Gastroesophageal sphincter (tissue), 4 donors: ENCODE results near the gene DOK7. TPM values are rescaled to one million over a fixed set of nuclear protein-coding genes. Genes with fewer than 3 reads are reported as not detected.

Experiments used
- ATAC-seq: fragments of 150-250 bp; one replicate; pipeline ENCODE4 v1.9.1; 2016; ENCODE audit warnings: mild to moderate bottlenecking, moderate library complexity
- H3K27ac ChIP-seq, 4 donors: fragments of 200-600 bp; sonication (generic) in 3 of 4; 1 replicate in 3 of 4; 2 replicates in 1 of 4; pipeline ENCODE4 v1.5.1; 2016 to 2019
- H3K27me3 ChIP-seq: fragments of 200-600 bp; sonication (generic); one replicate; pipeline ENCODE4 v1.5.1; 2019
- H3K36me3 ChIP-seq, 2 donors: fragments of 200-600 bp; sonication (generic); one replicate each; pipeline ENCODE4 v1.5.1; 2019; ENCODE audit warnings: control low read depth in 1 of 2
- H3K4me1 ChIP-seq, 3 donors: fragments of 200-600 bp; sonication (generic); 1 replicate in 2 of 3; 2 replicates in 1 of 3; pipeline ENCODE4 v1.5.1; 2016 to 2019; ENCODE audit warnings: control low read depth in 2 of 3
- H3K4me3 ChIP-seq, 2 donors: fragments of 200-600 bp; sonication (generic); one replicate each; pipeline ENCODE4 v1.5.1; 2019; ENCODE audit warnings: mild to moderate bottlenecking in 1 of 2, moderate library complexity in 1 of 2
- H3K9me3 ChIP-seq, 3 donors: fragments of 200-600 bp; sonication (generic); one replicate each; pipeline ENCODE4 v1.5.1; 2017 to 2019; ENCODE audit warnings: control low read depth in 2 of 3
- EP300 ChIP-seq: sonication (generic); formaldehyde crosslinking; IDR thresholded peaks from one replicate; pipeline ENCODE4 v1.6.1; 2017; ENCODE audit warnings: antibody characterized with exemption, mild to moderate bottlenecking
- POLR2A ChIP-seq, 2 donors: fragments of 450-650 bp; IDR thresholded peaks; one replicate each; pipeline ENCODE4 v1.6.1; 2017; ENCODE audit warnings: antibody characterized with exemption in 2 of 2, mild to moderate bottlenecking in 2 of 2, moderate library complexity in 1 of 2
- POLR2AphosphoS5 ChIP-seq: sonication (generic); formaldehyde crosslinking; IDR thresholded peaks from one replicate; pipeline ENCODE4 v1.6.1; 2017; ENCODE audit warnings: antibody characterized with exemption
- WGBS, 2 donors: methylation state at CpG; one replicate each; pipeline ENCODE4 v1.1.5; 2018; ENCODE audit warnings: low coverage in 1 of 2; 5-methylcytosine and 5-hydroxymethylcytosine counted together
- total RNA-seq, 4 donors: library from RNA; depleted of rRNA; stranded (reverse); fragments of >200 nt; gene quantifications; one replicate each; pipeline ENCODE4 v1.1.0, GENCODE V29; 2016
- TF ChIP-seq, protein P1 (sequence below), 4 experiments: fragments of 200-600 bp in 2 of 4; fragments of 450-650 bp in 2 of 4; sonication (generic) in 1 of 4; IDR thresholded peaks; one replicate each; pipeline ENCODE4 v1.5.1; 2017 to 2019; ENCODE audit warnings: antibody characterized with exemption in 4 of 4, mild to moderate bottlenecking in 2 of 4, moderate library complexity in 2 of 4

The DOK7 gene
- total RNA-seq, 4 donors from 2014 or later = 0.32 to 5.3 (median 2.8) TPM

DNA sequence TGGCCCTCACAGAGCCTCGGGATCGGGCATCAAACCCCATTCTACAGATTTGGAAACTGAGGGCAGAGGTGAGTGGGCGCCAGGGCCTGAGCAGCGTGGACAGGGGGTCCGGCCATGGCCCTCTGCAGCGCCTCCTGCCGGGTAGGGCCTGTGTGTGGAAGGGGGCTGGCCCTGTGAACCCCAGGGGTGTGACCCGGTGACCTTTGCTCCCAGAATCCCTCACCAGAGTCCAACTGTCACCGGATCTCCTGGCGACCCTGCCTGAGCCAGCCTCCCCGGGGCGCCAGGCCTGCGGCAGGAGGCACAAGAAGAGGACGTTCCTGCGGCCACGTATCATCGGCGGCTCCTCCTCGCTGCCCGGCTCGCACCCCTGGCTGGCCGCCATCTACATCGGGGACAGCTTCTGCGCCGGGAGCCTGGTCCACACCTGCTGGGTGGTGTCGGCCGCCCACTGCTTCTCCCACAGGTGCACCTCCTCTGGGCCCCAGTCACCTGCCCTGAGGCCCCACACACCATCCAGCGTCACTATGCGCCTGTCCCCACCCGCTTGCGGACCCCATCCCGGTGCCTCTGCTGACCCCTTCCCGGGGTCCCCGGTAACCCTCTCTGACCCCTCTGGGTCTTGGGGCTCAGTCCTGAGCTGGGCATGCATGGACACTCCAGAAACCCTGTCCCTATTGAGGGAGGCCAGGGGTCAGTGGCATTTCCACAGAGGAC lies 17.1 kb upstream of the DOK7 start:
- no peak overlapping the region for H3K4me3 ChIP-seq
- 88 to 90% methylated on average over 5 to 6 of the region's 34 CpGs for WGBS, 2 donors

DNA sequence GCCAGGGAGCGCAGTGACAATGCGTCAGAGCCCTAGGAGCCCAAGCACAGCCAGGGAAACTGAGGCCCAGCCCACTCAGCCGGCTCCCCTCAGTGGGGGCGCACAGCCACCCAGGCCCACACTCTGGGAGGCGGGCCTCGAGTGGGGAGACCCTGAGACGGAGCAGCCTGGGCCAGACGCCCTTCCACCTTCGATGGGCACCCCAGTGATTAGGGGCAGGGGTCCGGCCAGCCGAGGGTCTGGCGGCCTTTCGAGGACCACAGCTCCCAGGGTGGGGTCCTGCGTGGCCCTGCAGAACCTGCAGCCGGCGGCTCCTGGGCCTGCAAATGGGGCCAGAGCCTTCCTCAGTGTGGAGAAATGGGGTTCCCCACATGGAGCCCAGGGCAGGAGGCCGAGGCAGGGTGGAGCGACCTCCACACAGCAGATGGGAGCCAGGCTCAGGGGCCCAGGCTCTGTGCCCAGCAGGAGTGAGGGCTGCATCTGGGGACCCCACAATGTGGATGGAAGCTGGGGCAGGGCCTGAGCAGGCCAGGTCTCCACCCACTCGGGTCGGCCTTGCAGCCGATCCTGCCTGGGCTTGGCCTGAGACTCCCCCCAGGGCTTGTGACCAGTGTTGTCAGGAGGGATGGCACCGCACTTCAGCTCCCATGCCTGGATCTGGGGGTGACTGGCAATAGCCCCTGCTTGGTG lies 16.3 kb upstream of the DOK7 start:
- Histone ChIP-seq H3K9me3 (no peaks in the 10 kb centered on the region), H3K27ac (no peak overlapping the region), H3K4me1 (peaks cover 0 to 17% (median under 1%) of the 10 kb centered on the region in 3 donors), H3K36me3 (no peaks in the 10 kb centered on the region), H3K4me3 (no peak overlapping the region), H3K27me3 (no peaks in the 10 kb centered on the region)
- TF ChIP-seq POLR2A (IDR thresholded peaks at IDR 0.05) (no peak), EP300 (no peak), POLR2AphosphoS5 (no peak)
- TF ChIP-seq, protein P1, sequence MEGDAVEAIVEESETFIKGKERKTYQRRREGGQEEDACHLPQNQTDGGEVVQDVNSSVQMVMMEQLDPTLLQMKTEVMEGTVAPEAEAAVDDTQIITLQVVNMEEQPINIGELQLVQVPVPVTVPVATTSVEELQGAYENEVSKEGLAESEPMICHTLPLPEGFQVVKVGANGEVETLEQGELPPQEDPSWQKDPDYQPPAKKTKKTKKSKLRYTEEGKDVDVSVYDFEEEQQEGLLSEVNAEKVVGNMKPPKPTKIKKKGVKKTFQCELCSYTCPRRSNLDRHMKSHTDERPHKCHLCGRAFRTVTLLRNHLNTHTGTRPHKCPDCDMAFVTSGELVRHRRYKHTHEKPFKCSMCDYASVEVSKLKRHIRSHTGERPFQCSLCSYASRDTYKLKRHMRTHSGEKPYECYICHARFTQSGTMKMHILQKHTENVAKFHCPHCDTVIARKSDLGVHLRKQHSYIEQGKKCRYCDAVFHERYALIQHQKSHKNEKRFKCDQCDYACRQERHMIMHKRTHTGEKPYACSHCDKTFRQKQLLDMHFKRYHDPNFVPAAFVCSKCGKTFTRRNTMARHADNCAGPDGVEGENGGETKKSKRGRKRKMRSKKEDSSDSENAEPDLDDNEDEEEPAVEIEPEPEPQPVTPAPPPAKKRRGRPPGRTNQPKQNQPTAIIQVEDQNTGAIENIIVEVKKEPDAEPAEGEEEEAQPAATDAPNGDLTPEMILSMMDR (IDR thresholded peaks at IDR 0.05) = no peak
- WGBS, 2 donors = 90% methylated on average over 2 of the region's 22 CpGs; no CpG with 5 or more reads in 1 of the 2 donors
- ATAC-seq = no peak

More for the DNA sequence above, 17.1 kb upstream of the DOK7 start:
- no peak for ATAC-seq
- H3K9me3 ChIP-seq = no peaks in the 10 kb centered on the region
- peaks cover 0 to 10% (median 0%) of the 10 kb centered on the region in 3 donors for H3K4me1 ChIP-seq
- H3K27ac ChIP-seq = no peak overlapping the region
- H3K27me3 ChIP-seq = no peaks in the 10 kb centered on the region
- TF ChIP-seq POLR2A (IDR thresholded peaks at IDR 0.05) = no peak
- no peaks in the 10 kb centered on the region for H3K36me3 ChIP-seq

DNA sequence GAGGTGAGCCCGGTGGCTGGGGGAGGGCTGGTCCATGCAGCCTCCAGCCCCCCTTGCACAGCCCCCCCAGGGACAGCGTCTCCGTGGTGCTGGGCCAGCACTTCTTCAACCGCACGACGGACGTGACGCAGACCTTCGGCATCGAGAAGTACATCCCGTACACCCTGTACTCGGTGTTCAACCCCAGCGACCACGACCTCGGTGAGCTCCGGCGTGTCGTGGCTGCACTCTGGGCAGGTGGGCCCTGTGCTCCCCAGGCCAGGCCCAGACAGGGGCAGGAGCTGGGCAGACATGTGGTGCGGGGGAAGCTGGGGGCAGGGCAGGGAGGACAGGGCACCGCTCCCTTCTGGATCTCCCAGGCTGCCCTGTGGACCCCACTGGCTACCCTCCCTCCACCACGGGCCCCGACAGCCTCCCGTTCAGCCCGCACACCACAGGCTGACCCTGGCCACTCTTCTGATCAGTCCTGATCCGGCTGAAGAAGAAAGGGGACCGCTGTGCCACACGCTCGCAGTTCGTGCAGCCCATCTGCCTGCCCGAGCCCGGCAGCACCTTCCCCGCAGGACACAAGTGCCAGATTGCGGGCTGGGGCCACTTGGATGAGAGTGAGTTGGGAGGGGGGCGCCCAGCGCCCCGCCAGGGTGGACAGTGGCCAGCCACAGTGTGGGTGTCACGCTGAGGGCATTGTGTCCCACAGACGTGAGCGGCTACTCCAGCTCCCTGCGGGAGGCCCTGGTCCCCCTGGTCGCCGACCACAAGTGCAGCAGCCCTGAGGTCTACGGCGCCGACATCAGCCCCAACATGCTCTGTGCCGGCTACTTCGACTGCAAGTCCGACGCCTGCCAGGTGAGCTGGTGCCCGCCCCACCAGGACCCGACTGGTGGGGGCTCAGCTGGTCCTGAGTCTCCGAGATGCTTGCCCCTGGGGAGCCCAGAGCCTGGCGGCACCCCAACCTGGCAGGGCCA lies 15.4 kb upstream of the DOK7 start:
- Histone ChIP-seq H3K4me1 (peaks cover 0 to 23% (median 3%) of the 10 kb centered on the region in 3 donors), H3K4me3 (no peak overlapping the region), H3K27me3 (no peaks in the 10 kb centered on the region), H3K36me3 (no peaks in the 10 kb centered on the region), H3K27ac (no peak overlapping the region), H3K9me3 (no peaks in the 10 kb centered on the region)
- WGBS, 2 donors = 100% methylated on average over 1 to 3 of the region's 53 CpGs
- ATAC-seq = no peak
- TF ChIP-seq, protein P1 (IDR thresholded peaks at IDR 0.05) = no peak
- TF ChIP-seq POLR2AphosphoS5 = no peak
- TF ChIP-seq POLR2A (IDR thresholded peaks at IDR 0.05) = no peak
- no peak for TF ChIP-seq EP300

DNA sequence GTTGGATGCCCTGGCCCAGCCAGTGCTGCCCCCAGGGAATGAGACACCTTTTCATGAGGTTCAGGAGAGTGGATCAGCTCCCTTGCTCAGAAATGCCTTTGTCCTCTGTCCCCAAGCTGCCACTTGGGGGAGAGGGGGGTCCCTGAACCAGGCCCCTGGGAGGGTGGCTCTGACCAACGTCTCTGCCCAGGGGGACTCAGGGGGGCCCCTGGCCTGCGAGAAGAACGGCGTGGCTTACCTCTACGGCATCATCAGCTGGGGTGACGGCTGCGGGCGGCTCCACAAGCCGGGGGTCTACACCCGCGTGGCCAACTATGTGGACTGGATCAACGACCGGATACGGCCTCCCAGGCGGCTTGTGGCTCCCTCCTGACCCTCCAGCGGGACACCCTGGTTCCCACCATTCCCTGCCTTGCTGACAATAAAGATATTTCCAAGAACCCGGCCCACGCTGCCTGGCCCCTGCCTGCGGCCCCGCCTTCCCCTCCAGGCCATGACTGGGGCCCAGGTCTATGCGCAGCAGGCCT lies 14.0 kb upstream of the DOK7 start:
- ATAC-seq = no peak

More for the DNA sequence above, 14.0 kb upstream of the DOK7 start:
- H3K27ac ChIP-seq = no peak overlapping the region
- TF ChIP-seq, protein P1 (IDR thresholded peaks at IDR 0.05) = no peak
- TF ChIP-seq EP300 = no peak
- TF ChIP-seq POLR2A (IDR thresholded peaks at IDR 0.05) = no peak
- no peak for TF ChIP-seq POLR2AphosphoS5
- no CpG with 5 or more reads among the region's 21 CpGs for WGBS, 2 donors
- no peaks in the 10 kb centered on the region for H3K36me3 ChIP-seq
- no peaks in the 10 kb centered on the region for H3K9me3 ChIP-seq
- H3K4me1 ChIP-seq = peaks cover 0 to 13% (median 3%) of the 10 kb centered on the region in 3 donors
- no peak overlapping the region for H3K4me3 ChIP-seq
- no peaks in the 10 kb centered on the region for H3K27me3 ChIP-seq
